Esophagus muscularis mucosa (tissue), 4 donors: ENCODE measurements around the gene VCL. TPM values are rescaled to one million over a fixed set of nuclear protein-coding genes. Genes with fewer than 3 reads are reported as not detected.

Source experiments
- DNase-seq: peaks from one replicate; pipeline ENCODE4 v3.0.0-alpha.2; 2017; ENCODE audit errors: extremely low spot score
- H3K27ac ChIP-seq, 4 donors: fragments of 200-600 bp; sonication (generic); replicated peaks in 1 of 4; 1 replicate in 3 of 4; 2 replicates in 1 of 4; pipeline ENCODE4 v1.5.1; 2016 to 2019; ENCODE audit warnings: mild to moderate bottlenecking in 1 of 4
- H3K27me3 ChIP-seq, 4 donors: fragments of 200-600 bp; sonication (generic); one replicate each; pipeline versions ENCODE4 v1.5.1 to v1.6.0; 2016 to 2019
- H3K36me3 ChIP-seq, 4 donors: fragments of 200-600 bp; sonication (generic); one replicate each; pipeline ENCODE4 v1.5.1; 2016 to 2019
- H3K4me1 ChIP-seq, 4 donors: fragments of 200-600 bp; sonication (generic); one replicate each; pipeline ENCODE4 v1.5.1; 2016 to 2019
- H3K4me3 ChIP-seq, 4 donors: fragments of 200-600 bp; sonication (generic); 1 replicate in 2 of 4; 2 replicates in 2 of 4; pipeline ENCODE4 v1.5.1; 2016 to 2019; ENCODE audit warnings: mild to moderate bottlenecking in 4 of 4, moderate library complexity in 1 of 4
- H3K9me3 ChIP-seq, 4 donors: fragments of 200-600 bp; sonication (generic); 1 replicate in 3 of 4; 2 replicates in 1 of 4; pipeline ENCODE4 v1.5.1; 2016 to 2019
- CTCF ChIP-seq, 3 experiments: fragments of 200-600 bp in 2 of 3; fragments of 450-650 bp in 1 of 3; sonication (generic) in 2 of 3; IDR thresholded peaks; one replicate each; pipeline ENCODE4 v1.5.1; 2017 to 2019; ENCODE audit warnings: antibody characterized with exemption in 3 of 3, mild to moderate bottlenecking in 2 of 3, moderate library complexity in 1 of 3
- EP300 ChIP-seq: sonication (generic); formaldehyde crosslinking; IDR thresholded peaks from one replicate; pipeline ENCODE4 v1.6.1; 2017; ENCODE audit warnings: antibody characterized with exemption
- POLR2A ChIP-seq: fragments of 450-650 bp; IDR thresholded peaks from one replicate; pipeline ENCODE4 v1.6.1; 2017; ENCODE audit warnings: antibody characterized with exemption, moderate library complexity, mild to moderate bottlenecking, low read depth
- POLR2AphosphoS5 ChIP-seq, 2 donors: sonication (generic); formaldehyde crosslinking; IDR thresholded peaks; one replicate each; pipeline ENCODE4 v1.6.1; 2017; ENCODE audit warnings: antibody characterized with exemption in 2 of 2
- WGBS: methylation state at CpG from one replicate; pipeline ENCODE4 v1.1.5; 2018; 5-methylcytosine and 5-hydroxymethylcytosine counted together
- intact Hi-C: fragments of 100-400 bp; cut with DNase I; formaldehyde crosslinking; loops from one replicate; pipeline ENCODE4 v1.15.1; 2023
- total RNA-seq, 4 donors: library from RNA; depleted of rRNA; stranded (reverse); fragments of >200 nt; gene quantifications; one replicate each; pipeline versions ENCODE4 v1.1.0 to v1.2.1, GENCODE V29; 2016

VCL gene
- total RNA-seq, 4 donors from 2014 or later: 412 to 555 (median 448) TPM

- Histone ChIP-seq H3K4me3 (no peak overlapping the region), H3K27ac (peak overlapping the region in 2 of 4 donors; percentile 2 to 12), H3K9me3 (no peaks in the 10 kb centered on the region), H3K36me3 (peaks cover 12 to 99% (median 82%) of the 10 kb centered on the region in 4 donors), H3K4me1 (peaks cover 0 to 44% (median 37%) of the 10 kb centered on the region in 4 donors), H3K27me3 (no peaks in the 10 kb centered on the region)
- TF ChIP-seq CTCF (IDR thresholded peaks at IDR 0.05) (no peak), POLR2AphosphoS5 (IDR thresholded peaks at IDR 0.05) (no peak), POLR2A (no peak), EP300 (no peak)
- intact Hi-C loops: no loop called here
- 82% methylated on average over 1 of the region's 1 CpG for WGBS
- DNase-seq: no peak
These were observed 123.5 kb downstream of the VCL start for GRCh38 chr10:74121368-74121767.

GRCh38 chr10:74122060-74122459, 124.1 kb downstream of the VCL start:
- Histone ChIP-seq H3K4me1 (peaks cover 0 to 44% (median 37%) of the 10 kb centered on the region in 4 donors), H3K36me3 (peaks cover 13 to 95% (median 84%) of the 10 kb centered on the region in 4 donors), H3K27ac (peak overlapping the region in 1 of 4 donors; percentile 11), H3K27me3 (no peaks in the 10 kb centered on the region), H3K9me3 (no peaks in the 10 kb centered on the region), H3K4me3 (no peak overlapping the region)
- no peak for TF ChIP-seq POLR2A
- no peak for TF ChIP-seq EP300
- no peak for TF ChIP-seq POLR2AphosphoS5 (IDR thresholded peaks at IDR 0.05)
- TF ChIP-seq CTCF (IDR thresholded peaks at IDR 0.05): no peak
- 50% methylated on average over 3 of the region's 3 CpGs for WGBS
- intact Hi-C loops: no loop called here
- no peak for DNase-seq

- no peak for DNase-seq
- Histone ChIP-seq H3K36me3 (peaks cover 23 to 95% (median 83%) of the 10 kb centered on the region in 4 donors), H3K4me3 (no peak overlapping the region), H3K27me3 (no peaks in the 10 kb centered on the region), H3K9me3 (no peaks in the 10 kb centered on the region), H3K27ac (peak overlapping the region in 3 of 4 donors; percentile 1 to 68 (median 53)), H3K4me1 (peaks cover 0 to 43% (median 34%) of the 10 kb centered on the region in 4 donors)
- intact Hi-C loops: no loop called here
- WGBS: 24% methylated on average over 1 of the region's 1 CpG
- TF ChIP-seq CTCF (IDR thresholded peaks at IDR 0.05): no peak
- no peak for TF ChIP-seq POLR2AphosphoS5 (IDR thresholded peaks at IDR 0.05)
- TF ChIP-seq POLR2A: no peak
- TF ChIP-seq EP300: no peak
These were observed 125.2 kb downstream of the VCL start for GRCh38 chr10:74123081-74123480.

GRCh38 chr10:74133923-74134820, 136.3 kb downstream of the VCL start:
- no peak for TF ChIP-seq EP300
- no peak for TF ChIP-seq POLR2AphosphoS5 (IDR thresholded peaks at IDR 0.05)
- no peak for TF ChIP-seq POLR2A
- TF ChIP-seq CTCF (IDR thresholded peaks at IDR 0.05): no peak
- Histone ChIP-seq H3K4me3 (no peak overlapping the region), H3K27me3 (no peaks in the 10 kb centered on the region), H3K9me3 (no peaks in the 10 kb centered on the region), H3K4me1 (peaks cover 0 to 9% (median 2%) of the 10 kb centered on the region in 4 donors), H3K27ac (no peak overlapping the region), H3K36me3 (peaks cover 65 to 96% (median 79%) of the 10 kb centered on the region in 4 donors)
- no peak for DNase-seq
- intact Hi-C loops: no loop called here
- 77% methylated on average over 11 of the region's 11 CpGs for WGBS
